Neural cell (in vitro differentiated cells): Measurements from ENCODE around the gene TLR9. TPM values are rescaled to one million over a fixed set of nuclear protein-coding genes. Genes with fewer than 3 reads are reported as not detected.
A peak's percentile ranks its signal among the peaks of the same experiment; 100 is the strongest.

Source experiments
- H2AFZ ChIP-seq: fragments of 200-600, 300-800 bp; sonication (generic), shearing (Covaris generic); 2 replicates; pipeline ENCODE4 v1.6.0; 2014; ENCODE audit warnings: low read depth, mild to moderate bottlenecking, antibody characterized with exemption, low read length, moderate library complexity
- H3F3A ChIP-seq: fragments of 200-600 bp; shearing (Covaris generic); 2 replicates; pipeline ENCODE4 v1.6.1; 2016; ENCODE audit warnings: mild to moderate bottlenecking, moderate library complexity, mixed read lengths, antibody characterized with exemption, low read length; ENCODE audit not compliant: insufficient read depth, poor library complexity, severe bottlenecking
- H3K27ac ChIP-seq: fragments of 200-600, 300-800 bp; sonication (generic), shearing (Covaris generic); 2 replicates; pipeline ENCODE4 v1.5.1; 2014; ENCODE audit warnings: mild to moderate bottlenecking, low read length, moderate library complexity
- H3K27me3 ChIP-seq: fragments of 300-800, 200-600 bp; sonication (generic), shearing (Covaris generic); 2 replicates; pipeline ENCODE4 v1.6.0; 2014; ENCODE audit warnings: mild to moderate bottlenecking, low read depth, low read length, moderate library complexity; ENCODE audit not compliant: insufficient read depth
- H3K36me3 ChIP-seq: fragments of 300-800, 200-600 bp; sonication (generic), shearing (Covaris generic); 2 replicates; pipeline ENCODE4 v1.5.1; 2014; ENCODE audit warnings: mild to moderate bottlenecking, antibody characterized with exemption, low read length, moderate library complexity; ENCODE audit not compliant: insufficient read depth
- H3K4me2 ChIP-seq: fragments of 300-800, 200-600 bp; sonication (generic), shearing (Covaris generic); 2 replicates; pipeline ENCODE4 v1.6.0; 2014; ENCODE audit warnings: mild to moderate bottlenecking, low read length
- H3K4me3 ChIP-seq: fragments of 300-800, 200-600 bp; sonication (generic), shearing (Covaris generic); 2 replicates; pipeline ENCODE4 v1.5.1; 2014; ENCODE audit warnings: mild to moderate bottlenecking, low read length, moderate library complexity
- H3K79me2 ChIP-seq: fragments of 200-600 bp; shearing (Covaris generic); replicated peaks from 2 replicates; pipeline ENCODE4 v1.6.0; 2014; ENCODE audit warnings: mild to moderate bottlenecking, low read length, moderate library complexity; ENCODE audit not compliant: insufficient read depth
- H3K9ac ChIP-seq: fragments of 300-800, 200-600 bp; sonication (generic), shearing (Covaris generic); 2 replicates; pipeline ENCODE4 v1.6.1; 2016; ENCODE audit warnings: mild to moderate bottlenecking, low read length, mixed read lengths
- H3K9me2 ChIP-seq: fragments of 200-600 bp; shearing (Covaris generic); 2 replicates; pipeline ENCODE4 v1.6.1; 2016; ENCODE audit warnings: mild to moderate bottlenecking, low read length, mixed read lengths; ENCODE audit not compliant: insufficient read depth
- H3K9me3 ChIP-seq: fragments of 200-600, 300-800 bp; sonication (generic), shearing (Covaris generic); 2 replicates; pipeline ENCODE4 v1.6.1; 2016; ENCODE audit warnings: mild to moderate bottlenecking, mixed run types, low read length, moderate library complexity, mixed read lengths
- H4K20me1 ChIP-seq: fragments of 200-600 bp; shearing (Covaris generic); 2 replicates; pipeline ENCODE4 v1.6.1; 2016; ENCODE audit warnings: mild to moderate bottlenecking, mixed run types; ENCODE audit not compliant: insufficient read depth
- CTCF ChIP-seq: fragments of 450-650 bp; IDR thresholded peaks from 2 replicates; pipeline ENCODE4 v1.5.1; 2014; ENCODE audit warnings: antibody characterized with exemption, mild to moderate bottlenecking, moderate library complexity; ENCODE audit not compliant: poor library complexity, severe bottlenecking
- EP300 ChIP-seq: fragments of 450-650 bp; conservative IDR thresholded peaks from 2 replicates; pipeline ENCODE4 v1.6.1; 2014; ENCODE audit warnings: antibody characterized with exemption, mild to moderate bottlenecking, moderate library complexity; ENCODE audit not compliant: poor library complexity, severe bottlenecking
- EZH2 ChIP-seq: fragments of 200-600, 300-800 bp; shearing (Covaris generic), sonication (generic); IDR thresholded peaks from 2 replicates; pipeline ENCODE4 v1.6.1; 2014; ENCODE audit warnings: antibody characterized with exemption, low read length, borderline replicate concordance, mild to moderate bottlenecking; ENCODE audit not compliant: insufficient read depth, poor library complexity, severe bottlenecking
- MXI1 ChIP-seq: fragments of 450-650 bp; conservative IDR thresholded peaks from 2 replicates; pipeline ENCODE4 v1.6.1; 2014; ENCODE audit warnings: antibody characterized with exemption, mild to moderate bottlenecking; ENCODE audit not compliant: poor library complexity, severe bottlenecking
- POLR2AphosphoS5 ChIP-seq: IDR thresholded peaks from 2 replicates; pipeline ENCODE4 v1.6.1; 2012
- RAD21 ChIP-seq: fragments of 450-650 bp; conservative IDR thresholded peaks from 2 replicates; pipeline ENCODE4 v1.6.1; 2014; ENCODE audit warnings: antibody characterized with exemption, mild to moderate bottlenecking, moderate library complexity
- REST ChIP-seq: IDR thresholded peaks from 2 replicates; pipeline ENCODE4 v1.6.1; 2012; ENCODE audit warnings: borderline replicate concordance
- SMC3 ChIP-seq: fragments of 450-650 bp; conservative IDR thresholded peaks from 2 replicates; pipeline ENCODE4 v1.6.1; 2014; ENCODE audit warnings: antibody characterized with exemption, mild to moderate bottlenecking, moderate library complexity; ENCODE audit not compliant: poor library complexity
- TAF1 ChIP-seq: IDR thresholded peaks from 2 replicates; pipeline ENCODE4 v1.6.1; 2012; ENCODE audit warnings: low read depth
- polyA plus RNA-seq: library from polyadenylated mRNA; depleted of rRNA; stranded (reverse); fragments of >200 nt; gene quantifications from 2 replicates; pipeline ENCODE4 v1.2.3, GENCODE V29; 2014

The TLR9 gene
- polyA plus RNA-seq, 1 donor from 2014 or later = not detected

DNA sequence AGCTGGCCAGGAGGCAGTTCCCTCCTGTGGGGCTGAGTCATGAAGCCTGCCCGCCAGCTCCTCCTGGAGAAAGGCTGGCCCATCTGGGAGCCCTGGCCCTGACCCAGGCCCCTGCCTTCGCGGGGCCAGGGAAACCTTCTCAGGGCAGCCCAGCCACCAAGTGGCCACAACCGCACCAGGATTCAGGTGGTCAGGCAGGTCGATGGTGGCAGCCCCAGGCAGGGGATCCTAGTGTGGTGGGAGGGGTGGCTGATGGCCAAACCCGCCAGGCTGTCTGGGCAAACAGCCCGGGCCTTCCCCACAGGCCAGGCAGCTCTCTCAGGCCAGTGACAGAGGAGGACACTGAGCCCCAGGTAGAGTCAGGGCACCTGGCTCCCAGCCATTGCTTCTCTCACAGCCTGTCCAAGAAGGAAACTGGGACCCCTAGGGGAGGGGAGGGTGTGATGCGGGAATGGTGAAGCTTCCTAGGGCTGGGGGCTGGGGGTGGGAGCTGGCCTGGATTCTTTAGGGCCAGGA is 12.3 kb upstream of the TLR9 start:
- no peak for TF ChIP-seq TAF1
- no peaks in the 10 kb centered on the region for H4K20me1 ChIP-seq
- no peaks in the 10 kb centered on the region for H3K9me3 ChIP-seq
- no peaks in the 10 kb centered on the region for H3K9me2 ChIP-seq
- H3K36me3 ChIP-seq = no peaks in the 10 kb centered on the region
- H2AFZ ChIP-seq = no peak overlapping the region
- peak overlapping the region; percentile 90 for H3K9ac ChIP-seq
- no peaks in the 10 kb centered on the region for H3K27me3 ChIP-seq
- no peaks in the 10 kb centered on the region for H3F3A ChIP-seq
- peak overlapping the region; percentile 96 for H3K4me3 ChIP-seq
- peak overlapping the region; percentile 96 for H3K4me2 ChIP-seq
- H3K27ac ChIP-seq = no peak overlapping the region
- H3K79me2 ChIP-seq = peaks cover 13% of the 10 kb centered on the region

DNA sequence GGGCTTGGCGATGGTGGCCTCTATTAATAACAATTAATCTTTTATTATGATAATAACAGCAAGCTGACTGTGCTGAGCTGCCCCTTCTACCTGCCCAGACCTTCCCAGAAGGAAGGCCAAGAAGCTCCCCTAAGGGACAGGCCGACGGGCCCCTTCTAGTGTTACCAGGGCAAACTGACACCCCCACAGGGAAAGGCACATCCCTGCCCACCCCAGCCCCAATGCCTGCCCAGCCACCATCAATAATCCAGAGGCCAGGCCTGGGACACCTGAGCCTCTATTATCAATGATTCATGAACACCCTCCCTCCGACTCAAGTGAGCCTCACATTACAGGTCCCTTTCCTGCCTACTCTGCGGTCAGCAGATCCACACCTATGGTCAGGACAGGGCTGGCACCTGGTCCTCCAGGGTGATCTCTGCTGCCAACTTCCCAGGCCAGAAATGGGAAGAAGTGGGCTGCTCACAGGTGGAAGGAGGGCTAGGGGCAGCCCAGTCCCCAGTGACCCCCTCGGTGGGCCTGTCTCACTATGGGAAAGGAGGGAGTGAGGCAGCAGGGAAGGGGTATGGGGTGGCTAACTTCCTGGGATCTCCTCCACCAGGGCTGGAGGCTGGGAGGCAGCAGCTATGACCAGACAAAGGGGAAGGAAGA is 11.7 kb upstream of the TLR9 start:
- Histone ChIP-seq H4K20me1 (no peaks in the 10 kb centered on the region), H3K9me3 (no peaks in the 10 kb centered on the region), H3K79me2 (peaks cover 13% of the 10 kb centered on the region), H3K27me3 (no peaks in the 10 kb centered on the region), H3K9me2 (no peaks in the 10 kb centered on the region), H3K4me2 (no peak overlapping the region), H3F3A (no peaks in the 10 kb centered on the region), H3K4me3 (peak overlapping the region; percentile 96), H3K27ac (no peak overlapping the region), H3K9ac (peak overlapping the region; percentile 90), H3K36me3 (no peaks in the 10 kb centered on the region), H2AFZ (no peak overlapping the region)
- TF ChIP-seq RAD21 (no peak), TAF1 (no peak), EZH2 (no peak), REST (no peak), CTCF (no peak), EP300 (no peak), SMC3 (no peak), MXI1 (no peak), POLR2AphosphoS5 (no peak)
